HG03460 (cell line): ENCODE results near the gene PCID2.
A peak's percentile ranks its signal among the peaks of the same experiment; 100 is the strongest.

Source experiments
- ATAC-seq: cut with Tn5 transposase; IDR thresholded peaks from one replicate; pipeline ENCODE4 v1.9.1; 2021; ENCODE audit not compliant: unreplicated experiment

The PCID2 gene

GRCh38 chr13:113187883-113188665 is 20.4 kb downstream of the PCID2 start:
- ATAC-seq, result no peak

- no peak for ATAC-seq
Observed at GRCh38 chr13:113187263-113187669, 21.2 kb downstream of the PCID2 start.

- peak; percentile 84 for ATAC-seq
Observed at GRCh38 chr13:113186061-113186900, 22.2 kb downstream of the PCID2 start.

GRCh38 chr13:113184568-113185440 is 23.7 kb downstream of the PCID2 start:
- ATAC-seq, result no peak

GRCh38 chr13:113183450-113184129 is 24.9 kb downstream of the PCID2 start:
- ATAC-seq, result no peak

- no peak for ATAC-seq
Observed at GRCh38 chr13:113182046-113182445, 26.4 kb downstream of the PCID2 start.

- ATAC-seq, result no peak
Observed at GRCh38 chr13:113179374-113180230, 28.9 kb downstream of the PCID2 start.

- ATAC-seq, result no peak
Observed at GRCh38 chr13:113178896-113179167, 29.6 kb downstream of the PCID2 start.

- ATAC-seq, result no peak
Observed at GRCh38 chr13:113178070-113178895, 30.2 kb downstream of the PCID2 start.

- no peak for ATAC-seq
Observed at GRCh38 chr13:113176822-113177221, 31.6 kb downstream of the PCID2 start.

GRCh38 chr13:113176280-113176679 is 32.2 kb downstream of the PCID2 start:
- no peak for ATAC-seq

GRCh38 chr13:113172419-113172926 is 36.0 kb downstream of the PCID2 start:
- no peak for ATAC-seq

GRCh38 chr13:113171250-113172125 is 37.0 kb downstream of the PCID2 start:
- ATAC-seq, result no peak

- ATAC-seq, result no peak
Observed at GRCh38 chr13:113170511-113170910, 38.0 kb downstream of the PCID2 start.

- no peak for ATAC-seq
Observed at GRCh38 chr13:113169277-113170272, 38.9 kb downstream of the PCID2 start.

- ATAC-seq, result no peak
Observed at GRCh38 chr13:113168211-113168610, 40.3 kb downstream of the PCID2 start.

GRCh38 chr13:113167575-113167974 is 40.9 kb downstream of the PCID2 start:
- ATAC-seq, result no peak
